ENCODE measurements around the gene CD8B.
"Not testable (repeated sequence)": the region's sequence is repeated elsewhere in the genome, so short reads cannot be mapped to it uniquely, and the experiment has no call there.

GRCh38 chr2:86835548-86835889 is 26.2 kb downstream of the CD8B start:
- not testable (repeated sequence) for TF ChIP-seq TARDBP (IDR thresholded peaks at IDR 0.05); SNRNP70 (optimal IDR thresholded peaks at IDR 0.05; ENCODE audit: low read depth, low read length); SP1 (CRISPR knock-in tag; IDR thresholded peaks at IDR 0.05); ZNF699 (CRISPR knock-in tag; IDR thresholded peaks at IDR 0.05; ENCODE audit: insufficient replicate concordance); POLR2A (conservative IDR thresholded peaks at IDR 0.05); PCBP2 (IDR thresholded peaks at IDR 0.05; ENCODE audit: low read depth, low read length, poor library complexity, severe bottlenecking); CHD2 (IDR thresholded peaks at IDR 0.05; ENCODE audit: low read depth, low read length); SMC3 (conservative IDR thresholded peaks at IDR 0.05; ENCODE audit: insufficient read depth, low read depth, low read length); POLR3A (IDR thresholded peaks at IDR 0.05; ENCODE audit: borderline replicate concordance, extremely low read depth, insufficient read depth, insufficient read length); SRSF1 (IDR thresholded peaks at IDR 0.05; ENCODE audit: low read depth, low read length)

Data from K562 (cell line).